SH-SY5Y (cell line): ENCODE data around the gene FEN1.

Experiments used
- GATA2 ChIP-seq: IDR thresholded peaks from 2 replicates; pipeline ENCODE4 v1.6.1; 2011; ENCODE audit warnings: mild to moderate bottlenecking, low read depth, low read length
- GATA3 ChIP-seq: IDR thresholded peaks from 2 replicates; pipeline ENCODE4 v1.6.1; 2011; ENCODE audit warnings: low read depth, mild to moderate bottlenecking, low read length, moderate library complexity

GRCh38 chr11:61779666-61780525 lies 12.8 kb upstream of the FEN1 start:
- no peak for TF ChIP-seq GATA3
- TF ChIP-seq GATA2, result no peak
